Mesodermal cell (in vitro differentiated cells): ENCODE data around the gene HSPA1B.
"Not testable (repeated sequence)": the region's sequence is repeated elsewhere in the genome, so short reads cannot be mapped to it uniquely, and the experiment has no call there.

Source experiments
- H3K27ac ChIP-seq: 2 replicates; pipeline ENCODE4 v1.7.0; 2013; ENCODE audit warnings: mild to moderate bottlenecking, low read depth, low read length, moderate library complexity; ENCODE audit not compliant: severe bottlenecking
- H3K36me3 ChIP-seq: 2 replicates; pipeline ENCODE4 v1.7.1; 2013; ENCODE audit warnings: mild to moderate bottlenecking, low read length, moderate library complexity; ENCODE audit not compliant: control insufficient read depth, insufficient read depth
- H3K4me1 ChIP-seq: one replicate; pipeline ENCODE4 v1.7.1; 2013; ENCODE audit warnings: mild to moderate bottlenecking, low read length; ENCODE audit not compliant: insufficient read depth, control insufficient read depth, poor library complexity, severe bottlenecking
- H3K4me3 ChIP-seq: 2 replicates; pipeline ENCODE4 v1.7.0; 2013; ENCODE audit warnings: low read length, control low read depth, mild to moderate bottlenecking; ENCODE audit not compliant: insufficient read depth, poor library complexity, severe bottlenecking; ENCODE audit errors: extremely low read depth
- H3K9me3 ChIP-seq: 2 replicates; pipeline ENCODE4 v1.7.1; 2013; ENCODE audit warnings: mild to moderate bottlenecking, low read length, moderate library complexity; ENCODE audit not compliant: control insufficient read depth
- WGBS, 2 experiments: methylation state at CpG; one replicate each; pipeline ENCODE4 v1.1.5; 2013; ENCODE audit warnings: missing lambda C conversion rate in 2 of 2; ENCODE audit not compliant: insufficient coverage in 2 of 2; 5-methylcytosine and 5-hydroxymethylcytosine counted together

Gene HSPA1B

GRCh38 chr6:31801031-31801927 is 26.3 kb upstream of the HSPA1B start:
- peaks cover 52% of the 10 kb centered on the region for H3K36me3 ChIP-seq
- not testable (repeated sequence) for H3K9me3 ChIP-seq, H3K27ac ChIP-seq, H3K4me3 ChIP-seq, H3K4me1 ChIP-seq
- 96 to 97% methylated on average over 6 to 8 of the region's 8 CpGs for WGBS, 2 experiments

GRCh38 chr6:31805939-31806469 is 21.5 kb upstream of the HSPA1B start:
- 0 to 17% methylated on average over 4 to 6 of the region's 7 CpGs for WGBS, 2 experiments
- peaks cover 4% of the 10 kb centered on the region for H3K4me1 ChIP-seq
- peak overlapping the region; percentile 82 for H3K27ac ChIP-seq
- H3K36me3 ChIP-seq = peaks cover 32% of the 10 kb centered on the region
- peak overlapping the region; percentile 85 for H3K4me3 ChIP-seq
- no peaks in the 10 kb centered on the region for H3K9me3 ChIP-seq

- peaks cover 26% of the 10 kb centered on the region for H3K36me3 ChIP-seq
- 0% methylated on average over 29 to 44 of the region's 51 CpGs for WGBS, 2 experiments
Measured at GRCh38 chr6:31806470-31807272, 20.9 kb upstream of the HSPA1B start, which contains the start of gene LSM2. Gene LSM2 (minus strand): TSS chr6:31806966. CDS start chr6:31806757, 209 bp downstream.

GRCh38 chr6:31808599-31808998 is 18.9 kb upstream of the HSPA1B start:
- not testable (repeated sequence) for H3K4me1 ChIP-seq, H3K36me3 ChIP-seq, H3K27ac ChIP-seq, H3K4me3 ChIP-seq, H3K9me3 ChIP-seq
- WGBS, 2 experiments = 86 to 97% methylated on average over 7 of the region's 10 CpGs

More at GRCh38 chr6:31806470-31807272, 20.9 kb upstream of the HSPA1B start, which contains the start of gene LSM2:
- H3K9me3 ChIP-seq = no peaks in the 10 kb centered on the region
- H3K4me1 ChIP-seq = peaks cover 4% of the 10 kb centered on the region
- H3K27ac ChIP-seq = peak within 1 kb of the TSS; percentile 82
- peak within 1 kb of the TSS; percentile 85 for H3K4me3 ChIP-seq

- H3K4me1 ChIP-seq = peaks cover 4% of the 10 kb centered on the region
- H3K27ac ChIP-seq = no peak overlapping the region
- H3K4me3 ChIP-seq = no peak overlapping the region
- no peaks in the 10 kb centered on the region for H3K36me3 ChIP-seq
- H3K9me3 ChIP-seq = no peaks in the 10 kb centered on the region
- 97 to 99% methylated on average over 12 of the region's 12 CpGs for WGBS, 2 experiments
Measured at GRCh38 chr6:31811645-31812044, 15.9 kb upstream of the HSPA1B start.

- H3K36me3 ChIP-seq = peaks cover 2% of the 10 kb centered on the region
- H3K4me1 ChIP-seq = peaks cover 4% of the 10 kb centered on the region
- no peaks in the 10 kb centered on the region for H3K9me3 ChIP-seq
- H3K4me3 ChIP-seq = no peak overlapping the region
- 89 to 100% methylated on average over 5 to 6 of the region's 7 CpGs for WGBS, 2 experiments
- H3K27ac ChIP-seq = peak overlapping the region; percentile 99
Measured at GRCh38 chr6:31813465-31813849, 14.1 kb upstream of the HSPA1B start.

GRCh38 chr6:31814677-31815024 is 12.9 kb upstream of the HSPA1B start:
- Histone ChIP-seq H3K9me3 (no peaks in the 10 kb centered on the region), H3K4me1 (peaks cover 9% of the 10 kb centered on the region), H3K27ac (peak overlapping the region; percentile 99), H3K36me3 (peaks cover 7% of the 10 kb centered on the region), H3K4me3 (peak overlapping the region; percentile 45)
- WGBS, 2 experiments = 0 to 3% methylated on average over 9 of the region's 13 CpGs

GRCh38 chr6:31815025-31815838 is 12.3 kb upstream of the HSPA1B start, which contains the start of the genes HSPA1A and HSPA1L:
Gene HSPA1A (plus strand): TSS chr6:31815543. CDS start chr6:31815757, 214 bp downstream.
Gene HSPA1L (minus strand): TSS chr6:31815283. CDS start chr6:31811972, 3,311 bp downstream.
- no peaks in the 10 kb centered on the region for H3K9me3 ChIP-seq
- 1 to 2% methylated on average over 30 to 48 of the region's 56 CpGs for WGBS, 2 experiments
- H3K27ac ChIP-seq = peak within 1 kb of the TSS; percentile 99
- H3K36me3 ChIP-seq = peaks cover 7% of the 10 kb centered on the region
- peaks cover 9% of the 10 kb centered on the region for H3K4me1 ChIP-seq
- peak within 1 kb of the TSS; percentile 45 for H3K4me3 ChIP-seq

GRCh38 chr6:31817133-31817928 is 10.2 kb upstream of the HSPA1B start:
- peak overlapping the region; percentile 19 for H3K4me3 ChIP-seq
- H3K36me3 ChIP-seq, H3K27ac ChIP-seq, H3K4me1 ChIP-seq, H3K9me3 ChIP-seq: not testable (repeated sequence)
- WGBS, 2 experiments = 93 to 95% methylated on average over 3 to 6 of the region's 37 CpGs
